H1 (cell line): ENCODE measurements around the gene TRABD2B. TPM values are rescaled to one million over a fixed set of nuclear protein-coding genes. Genes with fewer than 3 reads are reported as not detected.

Experiments
- CTCF ChIA-PET: fragments of 300-600 bp; sonication (Branson Sonifier 250); formaldehyde crosslinking; loops from one replicate; lab custom pipeline; 2021; ENCODE audit not compliant: partially characterized antibody; lab: Charles Lee
- POLR2A ChIA-PET: fragments of 300-600 bp; sonication (Branson Sonifier 250); formaldehyde crosslinking; loops from one replicate; lab custom pipeline; 2021; ENCODE audit warnings: inconsistent platforms; ENCODE audit not compliant: partially characterized antibody; lab: Charles Lee
- DNase-seq, 2 experiments: peaks; one replicate each; pipeline versions ENCODE4 v3.0.0 to v3.0.0-alpha.2; 2010 to 2022; ENCODE audit warnings: low spot score in 2 of 2, low read depth in 1 of 2, mixed read lengths in 1 of 2
- FAIRE-seq: peaks from 2 replicates; lab custom pipeline; 2011; peaks lifted over from hg19 to GRCh38; lab: Jason Lieb, UNC
- H2AFZ ChIP-seq: 2 replicates; pipeline ENCODE4 v1.8.1; 2012; ENCODE audit warnings: low read length, inconsistent platforms
- H2AK5ac ChIP-seq: 2 replicates; pipeline ENCODE4 v1.6.1; 2013; ENCODE audit warnings: low read depth, low read length
- H2BK120ac ChIP-seq: replicated peaks from 2 replicates; pipeline ENCODE3; 2013; ENCODE audit warnings: low read depth, low read length, inconsistent platforms
- H2BK12ac ChIP-seq: 2 replicates; pipeline ENCODE4 v1.6.1; 2013; ENCODE audit warnings: low read depth, low read length
- H2BK15ac ChIP-seq: 2 replicates; pipeline ENCODE4 v1.6.1; 2013; ENCODE audit warnings: low read length
- H2BK20ac ChIP-seq: 2 replicates; pipeline ENCODE4 v1.6.1; 2013; ENCODE audit warnings: low read length
- H2BK5ac ChIP-seq: 2 replicates; pipeline ENCODE4 v1.6.1; 2013; ENCODE audit warnings: low read depth, low read length
- H3K14ac ChIP-seq: 2 replicates; pipeline ENCODE4 v1.6.1; 2013; ENCODE audit warnings: inconsistent platforms; ENCODE audit not compliant: insufficient read length
- H3K18ac ChIP-seq: 2 replicates; pipeline ENCODE4 v1.6.1; 2013; ENCODE audit warnings: low read length; ENCODE audit errors: extremely low read depth
- H3K23ac ChIP-seq: 2 replicates; pipeline ENCODE4 v1.6.1; 2013; ENCODE audit warnings: inconsistent platforms; ENCODE audit not compliant: insufficient read length
- H3K23me2 ChIP-seq: 2 replicates; pipeline ENCODE4 v1.6.1; 2013; ENCODE audit warnings: low read depth, low read length
- H3K27ac ChIP-seq: 2 replicates; pipeline ENCODE4 v1.6.1; 2011; ENCODE audit warnings: low read depth, low read length, inconsistent platforms
- H3K27me3 ChIP-seq, 4 experiments: replicated peaks in 1 of 4; 1 replicate in 1 of 4; 2 replicates in 3 of 4; pipeline versions ENCODE4 v1.6.1 to v1.8.1; 2011 to 2013; ENCODE audit warnings: low read length in 3 of 4, mild to moderate bottlenecking in 3 of 4, inconsistent platforms in 2 of 4, mixed read lengths in 2 of 4, moderate library complexity in 1 of 4; ENCODE audit not compliant: control insufficient read depth in 3 of 4, insufficient read depth in 3 of 4; ENCODE audit errors: extremely low read depth in 1 of 4
- H3K36me3 ChIP-seq, 4 experiments: 2 replicates each; pipeline versions ENCODE4 v1.6.1 to v1.8.1; 2011 to 2013; ENCODE audit warnings: mild to moderate bottlenecking in 4 of 4, low read length in 3 of 4, moderate library complexity in 2 of 4, control low read depth in 1 of 4, inconsistent platforms in 1 of 4; ENCODE audit not compliant: insufficient read depth in 4 of 4, control insufficient read depth in 2 of 4
- H3K4ac ChIP-seq: replicated peaks from 2 replicates; pipeline ENCODE3; 2013; ENCODE audit warnings: low read length, low read depth, mixed read lengths, inconsistent platforms; ENCODE audit not compliant: insufficient read length
- H3K4me1 ChIP-seq, 4 experiments: replicated peaks in 1 of 4; 1 replicate in 1 of 4; 2 replicates in 3 of 4; pipeline versions ENCODE4 v1.6.1 to v1.8.1; 2011 to 2013; ENCODE audit warnings: low read length in 3 of 4, inconsistent platforms in 2 of 4, mixed read lengths in 1 of 4; ENCODE audit not compliant: insufficient read depth in 4 of 4, control insufficient read depth in 3 of 4
- H3K4me2 ChIP-seq, 2 experiments: 2 replicates each; pipeline versions ENCODE4 v1.6.1 to v1.8.1; 2011 to 2013; ENCODE audit warnings: low read depth in 2 of 2, low read length in 2 of 2, control low read depth in 1 of 2, inconsistent platforms in 1 of 2, mild to moderate bottlenecking in 1 of 2; ENCODE audit not compliant: insufficient read depth in 1 of 2
- H3K4me3 ChIP-seq, 4 experiments: fragments of 200-600, 300-600 bp in 1 of 4; sonication (generic), shearing (Covaris generic), sonication (Bioruptor Twin) in 1 of 4; 2 replicates each; pipeline versions ENCODE4 v1.5.1 to v1.8.1; 2011 to 2016; ENCODE audit warnings: low read length in 4 of 4, low read depth in 3 of 4, control low read depth in 2 of 4, inconsistent platforms in 2 of 4, mild to moderate bottlenecking in 2 of 4, mixed read lengths in 1 of 4, moderate library complexity in 1 of 4; ENCODE audit not compliant: insufficient read depth in 2 of 4; ENCODE audit errors: extremely low read depth in 1 of 4
- H3K56ac ChIP-seq: replicated peaks from 2 replicates; pipeline ENCODE3; 2013; ENCODE audit warnings: low read depth, mild to moderate bottlenecking, mixed read lengths, low read length, inconsistent platforms; ENCODE audit not compliant: insufficient read length
- H3K79me1 ChIP-seq: 2 replicates; pipeline ENCODE4 v1.6.1; 2013; ENCODE audit warnings: low read depth, low read length, control low read depth
- H3K79me2 ChIP-seq, 2 experiments: 2 replicates each; pipeline versions ENCODE4 v1.6.1 to v1.8.1; 2012 to 2013; ENCODE audit warnings: low read length in 2 of 2, mild to moderate bottlenecking in 2 of 2, inconsistent platforms in 1 of 2; ENCODE audit not compliant: insufficient read depth in 2 of 2, control insufficient read depth in 1 of 2
- H3K9ac ChIP-seq, 4 experiments: replicated peaks in 1 of 4; 1 replicate in 1 of 4; 2 replicates in 3 of 4; pipeline versions ENCODE4 v1.6.1 to v1.8.1; 2011 to 2013; ENCODE audit warnings: low read depth in 3 of 4, low read length in 3 of 4, control low read depth in 2 of 4, mild to moderate bottlenecking in 2 of 4, moderate library complexity in 2 of 4, inconsistent platforms in 1 of 4; ENCODE audit errors: extremely low read depth in 1 of 4
- H3K9me3 ChIP-seq, 2 experiments: 2 replicates each; pipeline versions ENCODE4 v1.6.1 to v1.8.1; 2012 to 2013; ENCODE audit warnings: mild to moderate bottlenecking in 2 of 2, moderate library complexity in 2 of 2, control low read depth in 1 of 2, inconsistent platforms in 1 of 2, low read depth in 1 of 2, low read length in 1 of 2, mixed read lengths in 1 of 2; ENCODE audit not compliant: insufficient read depth in 2 of 2
- H4K20me1 ChIP-seq, 2 experiments: replicated peaks in 1 of 2; 2 replicates each; pipeline versions ENCODE3 to v1.8.1; 2011 to 2013; ENCODE audit warnings: inconsistent platforms in 2 of 2, low read length in 2 of 2, mild to moderate bottlenecking in 1 of 2; ENCODE audit not compliant: insufficient read depth in 2 of 2, control insufficient read depth in 1 of 2
- H4K5ac ChIP-seq: 2 replicates; pipeline ENCODE4 v1.6.1; 2013; ENCODE audit warnings: low read length, low read depth, mixed read lengths, inconsistent platforms; ENCODE audit not compliant: insufficient read length
- H4K8ac ChIP-seq: 2 replicates; pipeline ENCODE4 v1.8.0; 2013; ENCODE audit warnings: mild to moderate bottlenecking, moderate library complexity, low read length, inconsistent platforms; ENCODE audit not compliant: insufficient read depth; ENCODE audit errors: extremely low read depth
- H4K91ac ChIP-seq: replicated peaks from 2 replicates; pipeline ENCODE3; 2013; ENCODE audit warnings: low read length, mixed read lengths, inconsistent platforms; ENCODE audit not compliant: insufficient read length
- HDAC2 ChIP-seq, 2 experiments: fragments of 300-600 bp in 1 of 2; sonication (generic) in 1 of 2; IDR thresholded peaks; 2 replicates each; pipeline ENCODE4 v1.6.1; 2011 to 2012; ENCODE audit warnings: low read depth in 2 of 2, low read length in 2 of 2, mild to moderate bottlenecking in 2 of 2, moderate library complexity in 2 of 2, borderline replicate concordance in 1 of 2, inconsistent platforms in 1 of 2
- POLR2A ChIP-seq, 2 experiments: IDR thresholded peaks; 1 replicate in 1 of 2; 2 replicates in 1 of 2; pipeline ENCODE4 v1.6.1; 2011; ENCODE audit warnings: low read depth in 2 of 2, low read length in 2 of 2, mild to moderate bottlenecking in 2 of 2; ENCODE audit errors: control extremely low read depth in 1 of 2
- RAD21 ChIP-seq, 2 experiments: IDR thresholded peaks in 1 of 2; conservative IDR thresholded peaks in 1 of 2; 2 replicates each; pipeline ENCODE4 v1.6.1; 2011; ENCODE audit warnings: low read depth in 2 of 2, low read length in 2 of 2, improper control_type of control experiment in 1 of 2, inconsistent platforms in 1 of 2, mild to moderate bottlenecking in 1 of 2, moderate library complexity in 1 of 2
- RFX5 ChIP-seq: IDR thresholded peaks from 2 replicates; pipeline ENCODE4 v1.6.1; 2011; ENCODE audit warnings: low read depth, low read length, improper control_type of control experiment, borderline replicate concordance
- SP4 ChIP-seq: IDR thresholded peaks from 2 replicates; pipeline ENCODE4 v1.6.1; 2012; ENCODE audit warnings: low read length, inconsistent platforms
- WGBS, 2 experiments: shearing (Covaris generic) in 1 of 2; methylation state at CpG; one replicate each; pipeline versions ENCODE4 v1.1.6 to v1.1.7; 2013 to 2015; ENCODE audit warnings: low lambda C conversion rate in 2 of 2, mixed read lengths in 2 of 2, inconsistent platforms in 1 of 2, low coverage in 1 of 2, missing lambda C conversion rate in 1 of 2; ENCODE audit not compliant: insufficient replicate concordance in 2 of 2, insufficient coverage in 1 of 2, insufficient read length in 1 of 2; ENCODE audit errors: extremely low coverage in 1 of 2, missing lambda C conversion rate in 1 of 2; 5-methylcytosine and 5-hydroxymethylcytosine counted together
- polyA plus RNA-seq, 7 experiments: library from polyadenylated mRNA; depleted of rRNA in 3 of 7; stranded (reverse) in 5 of 7; unstranded in 2 of 7; fragments of >200 nt in 5 of 7; fragments of 200-250 nt in 2 of 7; gene quantifications; 1 replicate in 5 of 7; 2 replicates in 1 of 7; 4 replicates in 1 of 7; pipeline versions ENCODE4 v1.2.1 to v1.2.3, GENCODE V29; 2011 to 2013; ENCODE audit warnings: missing spikeins in 2 of 7, mixed read lengths in 2 of 7
- total RNA-seq: library from RNA; stranded (reverse); fragmentation: NEBNext Ultra II Directional; extraction: Animal tissue kit (Norgen Biotek cat#: 25700); gene quantifications from 2 replicates; pipeline ENCODE4 v1.2.1, GENCODE V29; 2021

The TRABD2B gene
- total and polyA plus RNA-seq, 2 of the 8 experiments (the other 6 are each of a cell fraction or from before 2014, with no cell fraction given) = 0.95 to 3.4 TPM

- 58% methylated on average over 3 of the region's 3 CpGs; no CpG with 5 or more reads in 1 of the 2 experiments for WGBS, 2 experiments
- Histone ChIP-seq H4K20me1 (no peaks in the 10 kb centered on the region), H2AFZ (no peak overlapping the region), H3K23ac (no peak overlapping the region), H2AK5ac (no peak overlapping the region), H3K56ac (no peak overlapping the region), H3K27me3 (peaks cover 0 to 4% (median 0%) of the 10 kb centered on the region in 4 experiments; a peak in 1 of 7 replicates), H3K14ac (no peak overlapping the region), H4K5ac (no peak overlapping the region), H4K91ac (no peak overlapping the region), H2BK15ac (no peak overlapping the region), H2BK5ac (no peak overlapping the region), H3K18ac (no peak overlapping the region), H3K4me2 (no peak overlapping the region), H3K4me1 (peaks cover 3 to 8% (median 5%) of the 10 kb centered on the region in 4 experiments; a peak in 5 of 7 replicates), H3K9ac (no peak overlapping the region), H3K36me3 (no peaks in the 10 kb centered on the region), H2BK20ac (no peak overlapping the region), H3K4ac (no peak overlapping the region), H3K79me1 (no peaks in the 10 kb centered on the region), H3K79me2 (no peaks in the 10 kb centered on the region), H2BK12ac (no peak overlapping the region), H3K27ac (no peak overlapping the region), H3K23me2 (no peaks in the 10 kb centered on the region), H4K8ac (no peak overlapping the region), H2BK120ac (no peak overlapping the region), H3K9me3 (no peaks in the 10 kb centered on the region; a peak in 2 of 4 replicates), H3K4me3 (no peak overlapping the region)
- ChIA-PET CTCF (interaction anchor here (0.6 to 1.9 kb wide), 6 partner anchors 9 to 309 kb away, joined by 3 to 5 read pairs (median 3); no protein-coding TSS in a partner anchor), POLR2A (interaction anchor here (0.7 kb wide), 1 partner anchor 31 kb away, joined by 4 read pairs; no protein-coding TSS in a partner anchor)
- TF ChIP-seq RFX5 (no peak), SP4 (no peak), POLR2A (IDR thresholded peaks at IDR 0.05; ENCODE audit: control extremely low read depth in 1 of 2, low read depth in 2 of 2, low read length in 2 of 2) (no peak), HDAC2 (IDR thresholded peaks at IDR 0.05; ENCODE audit: borderline replicate concordance in 1 of 2, low read depth in 2 of 2, low read length in 2 of 2) (no peak), RAD21 (IDR thresholded peaks at IDR 0.05 in 1 of 2, conservative IDR thresholded peaks at IDR 0.05 in 1 of 2; ENCODE audit: low read depth in 2 of 2, low read length in 2 of 2) (no peak)
- DNase-seq = no peak
- FAIRE-seq = no peak
Measured at GRCh38 chr1:47834326-47834725, 162.9 kb downstream of the TRABD2B start.
